H1 (cell line): ENCODE results near the gene POC1B. TPM values are rescaled to one million over a fixed set of nuclear protein-coding genes. Genes with fewer than 3 reads are reported as not detected.

ENCODE experiments used
- CTCF ChIA-PET: fragments of 300-600 bp; sonication (Branson Sonifier 250); formaldehyde crosslinking; loops from one replicate; lab custom pipeline; 2021; ENCODE audit not compliant: partially characterized antibody; lab: Charles Lee
- POLR2A ChIA-PET: fragments of 300-600 bp; sonication (Branson Sonifier 250); formaldehyde crosslinking; loops from one replicate; lab custom pipeline; 2021; ENCODE audit warnings: inconsistent platforms; ENCODE audit not compliant: partially characterized antibody; lab: Charles Lee
- DNase-seq, 2 experiments: peaks; one replicate each; pipeline versions ENCODE4 v3.0.0 to v3.0.0-alpha.2; 2010 to 2022; ENCODE audit warnings: low spot score in 2 of 2, low read depth in 1 of 2, mixed read lengths in 1 of 2
- FAIRE-seq: peaks from 2 replicates; lab custom pipeline; 2011; peaks lifted over from hg19 to GRCh38; lab: Jason Lieb, UNC
- H2AFZ ChIP-seq: 2 replicates; pipeline ENCODE4 v1.8.1; 2012; ENCODE audit warnings: low read length, inconsistent platforms
- H2AK5ac ChIP-seq: 2 replicates; pipeline ENCODE4 v1.6.1; 2013; ENCODE audit warnings: low read depth, low read length
- H2BK120ac ChIP-seq: replicated peaks from 2 replicates; pipeline ENCODE3; 2013; ENCODE audit warnings: low read depth, low read length, inconsistent platforms
- H2BK12ac ChIP-seq: 2 replicates; pipeline ENCODE4 v1.6.1; 2013; ENCODE audit warnings: low read depth, low read length
- H2BK15ac ChIP-seq: 2 replicates; pipeline ENCODE4 v1.6.1; 2013; ENCODE audit warnings: low read length
- H2BK20ac ChIP-seq: 2 replicates; pipeline ENCODE4 v1.6.1; 2013; ENCODE audit warnings: low read length
- H2BK5ac ChIP-seq: 2 replicates; pipeline ENCODE4 v1.6.1; 2013; ENCODE audit warnings: low read depth, low read length
- H3K14ac ChIP-seq: 2 replicates; pipeline ENCODE4 v1.6.1; 2013; ENCODE audit warnings: inconsistent platforms; ENCODE audit not compliant: insufficient read length
- H3K18ac ChIP-seq: 2 replicates; pipeline ENCODE4 v1.6.1; 2013; ENCODE audit warnings: low read length; ENCODE audit errors: extremely low read depth
- H3K23ac ChIP-seq: 2 replicates; pipeline ENCODE4 v1.6.1; 2013; ENCODE audit warnings: inconsistent platforms; ENCODE audit not compliant: insufficient read length
- H3K23me2 ChIP-seq: 2 replicates; pipeline ENCODE4 v1.6.1; 2013; ENCODE audit warnings: low read depth, low read length
- H3K27ac ChIP-seq: 2 replicates; pipeline ENCODE4 v1.6.1; 2011; ENCODE audit warnings: low read depth, low read length, inconsistent platforms
- H3K27me3 ChIP-seq, 4 experiments: replicated peaks in 1 of 4; 1 replicate in 1 of 4; 2 replicates in 3 of 4; pipeline versions ENCODE4 v1.6.1 to v1.8.1; 2011 to 2013; ENCODE audit warnings: low read length in 3 of 4, mild to moderate bottlenecking in 3 of 4, inconsistent platforms in 2 of 4, mixed read lengths in 2 of 4, moderate library complexity in 1 of 4; ENCODE audit not compliant: control insufficient read depth in 3 of 4, insufficient read depth in 3 of 4; ENCODE audit errors: extremely low read depth in 1 of 4
- H3K36me3 ChIP-seq, 4 experiments: 2 replicates each; pipeline versions ENCODE4 v1.6.1 to v1.8.1; 2011 to 2013; ENCODE audit warnings: mild to moderate bottlenecking in 4 of 4, low read length in 3 of 4, moderate library complexity in 2 of 4, control low read depth in 1 of 4, inconsistent platforms in 1 of 4; ENCODE audit not compliant: insufficient read depth in 4 of 4, control insufficient read depth in 2 of 4
- H3K4ac ChIP-seq: replicated peaks from 2 replicates; pipeline ENCODE3; 2013; ENCODE audit warnings: low read length, low read depth, mixed read lengths, inconsistent platforms; ENCODE audit not compliant: insufficient read length
- H3K4me1 ChIP-seq, 4 experiments: replicated peaks in 1 of 4; 1 replicate in 1 of 4; 2 replicates in 3 of 4; pipeline versions ENCODE4 v1.6.1 to v1.8.1; 2011 to 2013; ENCODE audit warnings: low read length in 3 of 4, inconsistent platforms in 2 of 4, mixed read lengths in 1 of 4; ENCODE audit not compliant: insufficient read depth in 4 of 4, control insufficient read depth in 3 of 4
- H3K4me2 ChIP-seq, 2 experiments: 2 replicates each; pipeline versions ENCODE4 v1.6.1 to v1.8.1; 2011 to 2013; ENCODE audit warnings: low read depth in 2 of 2, low read length in 2 of 2, control low read depth in 1 of 2, inconsistent platforms in 1 of 2, mild to moderate bottlenecking in 1 of 2; ENCODE audit not compliant: insufficient read depth in 1 of 2
- H3K4me3 ChIP-seq, 4 experiments: fragments of 200-600, 300-600 bp in 1 of 4; sonication (generic), shearing (Covaris generic), sonication (Bioruptor Twin) in 1 of 4; 2 replicates each; pipeline versions ENCODE4 v1.5.1 to v1.8.1; 2011 to 2016; ENCODE audit warnings: low read length in 4 of 4, low read depth in 3 of 4, control low read depth in 2 of 4, inconsistent platforms in 2 of 4, mild to moderate bottlenecking in 2 of 4, mixed read lengths in 1 of 4, moderate library complexity in 1 of 4; ENCODE audit not compliant: insufficient read depth in 2 of 4; ENCODE audit errors: extremely low read depth in 1 of 4
- H3K56ac ChIP-seq: replicated peaks from 2 replicates; pipeline ENCODE3; 2013; ENCODE audit warnings: low read depth, mild to moderate bottlenecking, mixed read lengths, low read length, inconsistent platforms; ENCODE audit not compliant: insufficient read length
- H3K79me1 ChIP-seq: 2 replicates; pipeline ENCODE4 v1.6.1; 2013; ENCODE audit warnings: low read depth, low read length, control low read depth
- H3K79me2 ChIP-seq, 2 experiments: 2 replicates each; pipeline versions ENCODE4 v1.6.1 to v1.8.1; 2012 to 2013; ENCODE audit warnings: low read length in 2 of 2, mild to moderate bottlenecking in 2 of 2, inconsistent platforms in 1 of 2; ENCODE audit not compliant: insufficient read depth in 2 of 2, control insufficient read depth in 1 of 2
- H3K9ac ChIP-seq, 4 experiments: replicated peaks in 1 of 4; 1 replicate in 1 of 4; 2 replicates in 3 of 4; pipeline versions ENCODE4 v1.6.1 to v1.8.1; 2011 to 2013; ENCODE audit warnings: low read depth in 3 of 4, low read length in 3 of 4, control low read depth in 2 of 4, mild to moderate bottlenecking in 2 of 4, moderate library complexity in 2 of 4, inconsistent platforms in 1 of 4; ENCODE audit errors: extremely low read depth in 1 of 4
- H3K9me3 ChIP-seq, 2 experiments: 2 replicates each; pipeline versions ENCODE4 v1.6.1 to v1.8.1; 2012 to 2013; ENCODE audit warnings: mild to moderate bottlenecking in 2 of 2, moderate library complexity in 2 of 2, control low read depth in 1 of 2, inconsistent platforms in 1 of 2, low read depth in 1 of 2, low read length in 1 of 2, mixed read lengths in 1 of 2; ENCODE audit not compliant: insufficient read depth in 2 of 2
- H4K20me1 ChIP-seq, 2 experiments: replicated peaks in 1 of 2; 2 replicates each; pipeline versions ENCODE3 to v1.8.1; 2011 to 2013; ENCODE audit warnings: inconsistent platforms in 2 of 2, low read length in 2 of 2, mild to moderate bottlenecking in 1 of 2; ENCODE audit not compliant: insufficient read depth in 2 of 2, control insufficient read depth in 1 of 2
- H4K5ac ChIP-seq: 2 replicates; pipeline ENCODE4 v1.6.1; 2013; ENCODE audit warnings: low read length, low read depth, mixed read lengths, inconsistent platforms; ENCODE audit not compliant: insufficient read length
- H4K8ac ChIP-seq: 2 replicates; pipeline ENCODE4 v1.8.0; 2013; ENCODE audit warnings: mild to moderate bottlenecking, moderate library complexity, low read length, inconsistent platforms; ENCODE audit not compliant: insufficient read depth; ENCODE audit errors: extremely low read depth
- H4K91ac ChIP-seq: replicated peaks from 2 replicates; pipeline ENCODE3; 2013; ENCODE audit warnings: low read length, mixed read lengths, inconsistent platforms; ENCODE audit not compliant: insufficient read length
- CEBPB ChIP-seq: IDR thresholded peaks from 2 replicates; pipeline ENCODE4 v1.6.1; 2012; ENCODE audit warnings: low read depth, low read length
- HDAC2 ChIP-seq, 2 experiments: fragments of 300-600 bp in 1 of 2; sonication (generic) in 1 of 2; IDR thresholded peaks; 2 replicates each; pipeline ENCODE4 v1.6.1; 2011 to 2012; ENCODE audit warnings: low read depth in 2 of 2, low read length in 2 of 2, mild to moderate bottlenecking in 2 of 2, moderate library complexity in 2 of 2, borderline replicate concordance in 1 of 2, inconsistent platforms in 1 of 2
- RAD21 ChIP-seq, 2 experiments: IDR thresholded peaks in 1 of 2; conservative IDR thresholded peaks in 1 of 2; 2 replicates each; pipeline ENCODE4 v1.6.1; 2011; ENCODE audit warnings: low read depth in 2 of 2, low read length in 2 of 2, improper control_type of control experiment in 1 of 2, inconsistent platforms in 1 of 2, mild to moderate bottlenecking in 1 of 2, moderate library complexity in 1 of 2
- TBP ChIP-seq: IDR thresholded peaks from 2 replicates; pipeline ENCODE4 v1.6.1; 2011; ENCODE audit warnings: low read depth, low read length, improper control_type of control experiment
- WGBS, 2 experiments: shearing (Covaris generic) in 1 of 2; methylation state at CpG; one replicate each; pipeline versions ENCODE4 v1.1.6 to v1.1.7; 2013 to 2015; ENCODE audit warnings: low lambda C conversion rate in 2 of 2, mixed read lengths in 2 of 2, inconsistent platforms in 1 of 2, low coverage in 1 of 2, missing lambda C conversion rate in 1 of 2; ENCODE audit not compliant: insufficient replicate concordance in 2 of 2, insufficient coverage in 1 of 2, insufficient read length in 1 of 2; ENCODE audit errors: extremely low coverage in 1 of 2, missing lambda C conversion rate in 1 of 2; 5-methylcytosine and 5-hydroxymethylcytosine counted together
- polyA plus RNA-seq, 7 experiments: library from polyadenylated mRNA; depleted of rRNA in 3 of 7; stranded (reverse) in 5 of 7; unstranded in 2 of 7; fragments of >200 nt in 5 of 7; fragments of 200-250 nt in 2 of 7; gene quantifications; 1 replicate in 5 of 7; 2 replicates in 1 of 7; 4 replicates in 1 of 7; pipeline versions ENCODE4 v1.2.1 to v1.2.3, GENCODE V29; 2011 to 2013; ENCODE audit warnings: missing spikeins in 2 of 7, mixed read lengths in 2 of 7
- total RNA-seq: library from RNA; stranded (reverse); fragmentation: NEBNext Ultra II Directional; extraction: Animal tissue kit (Norgen Biotek cat#: 25700); gene quantifications from 2 replicates; pipeline ENCODE4 v1.2.1, GENCODE V29; 2021

POC1B gene
- total and polyA plus RNA-seq, 2 of the 8 experiments (the other 6 are each of a cell fraction or from before 2014, with no cell fraction given): 7.5 to 16.3 TPM

DNA sequence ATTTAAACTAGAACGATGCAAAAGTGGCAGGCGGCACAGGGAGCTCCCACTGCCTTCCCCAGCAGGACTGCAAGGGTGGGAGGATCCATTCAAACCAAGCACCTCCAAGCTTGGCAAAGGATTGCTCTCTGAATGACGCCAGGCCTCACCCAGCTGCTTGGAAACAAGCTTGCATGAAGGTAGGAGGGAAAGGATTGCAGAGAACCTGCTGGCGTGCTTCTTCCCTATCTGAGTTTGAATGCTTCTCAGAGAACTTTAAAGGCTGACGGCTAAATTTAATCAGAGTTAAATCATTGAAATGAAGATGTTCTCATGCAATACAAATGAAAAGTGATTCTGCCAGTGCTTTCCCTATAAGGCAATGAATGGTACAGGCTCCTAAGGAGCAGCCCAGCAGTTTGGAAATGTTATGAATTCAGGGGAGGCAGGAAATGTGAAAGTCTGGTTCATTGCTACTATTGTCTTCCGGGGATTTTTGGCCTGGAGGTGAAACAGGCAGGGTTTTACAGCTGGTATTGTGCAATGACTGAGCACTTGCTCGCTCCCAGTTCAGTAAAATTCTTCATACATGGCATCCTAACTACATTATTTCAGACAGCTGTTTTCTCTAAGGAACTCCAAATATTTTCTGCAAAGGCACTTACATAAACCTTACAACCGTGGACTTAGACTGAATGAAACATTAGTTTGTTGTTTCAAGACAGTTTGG is 141.6 kb downstream of the POC1B start:
- no peak overlapping the region for H3K27ac ChIP-seq
- H3K23ac ChIP-seq: no peak overlapping the region
- H4K20me1 ChIP-seq: no peaks in the 10 kb centered on the region
- H2BK5ac ChIP-seq: no peak overlapping the region; the same call in 1 of the 2 replicates
- H4K91ac ChIP-seq: no peak overlapping the region
- H3K9ac ChIP-seq: no peak overlapping the region
- H2BK20ac ChIP-seq: no peak overlapping the region
- 46% methylated on average over 8 of the region's 8 CpGs; no CpG with 5 or more reads in 1 of the 2 experiments for WGBS, 2 experiments
- H3K14ac ChIP-seq: no peak overlapping the region
- H3K23me2 ChIP-seq: no peaks in the 10 kb centered on the region
- FAIRE-seq (no peak), DNase-seq (peak; percentile 15 to 52)
- H3K36me3 ChIP-seq: no peaks in the 10 kb centered on the region
- no peak overlapping the region for H3K56ac ChIP-seq
- TF ChIP-seq TBP (no peak), RAD21 (IDR thresholded peaks at IDR 0.05 in 1 of 2, conservative IDR thresholded peaks at IDR 0.05 in 1 of 2; ENCODE audit: low read depth in 2 of 2, low read length in 2 of 2) (no peak), HDAC2 (IDR thresholded peaks at IDR 0.05; ENCODE audit: borderline replicate concordance in 1 of 2, low read depth in 2 of 2, low read length in 2 of 2) (no peak), CEBPB (peak; percentile 87)
- H3K79me2 ChIP-seq: no peaks in the 10 kb centered on the region
- H3K4me2 ChIP-seq: peak overlapping the region in 1 of 2 experiments; percentile 3; a peak in 1 of 4 replicates
- no peak overlapping the region for H2BK12ac ChIP-seq
- peak overlapping the region; percentile 35; the same call in 1 of the 2 replicates for H2AFZ ChIP-seq
- no peak overlapping the region for H3K18ac ChIP-seq
- H4K8ac ChIP-seq: no peak overlapping the region
- H4K5ac ChIP-seq: no peak overlapping the region
- no peak overlapping the region for H2AK5ac ChIP-seq
- H3K4me1 ChIP-seq: peaks cover 2 to 18% (median 10%) of the 10 kb centered on the region in 4 experiments; a peak in 6 of 7 replicates
- no peak overlapping the region for H2BK120ac ChIP-seq
- no peak overlapping the region for H3K4ac ChIP-seq
- ChIA-PET POLR2A (interaction anchor here (0.8 to 1.9 kb wide), 3 partner anchors 9 to 31 kb away, joined by 3 to 6 read pairs (median 3); no protein-coding TSS in a partner anchor), CTCF (interaction anchor here (0.9 kb wide), 1 partner anchor 10 kb away, joined by 3 read pairs; no protein-coding TSS in a partner anchor)
- H3K4me3 ChIP-seq: no peak overlapping the region
- H2BK15ac ChIP-seq: no peak overlapping the region
- H3K9me3 ChIP-seq: no peaks in the 10 kb centered on the region
- H3K27me3 ChIP-seq: no peaks in the 10 kb centered on the region
- no peaks in the 10 kb centered on the region for H3K79me1 ChIP-seq
